Endothelial cell of umbilical vein (primary cell): ENCODE data around the gene PDE4B. TPM values are rescaled to one million over a fixed set of nuclear protein-coding genes. Genes with fewer than 3 reads are reported as not detected.

Experiments
- BruUV-seq: library from RNA; stranded (reverse); fragments of 400-500 nt; replicated peaks from 2 replicates; lab custom pipeline; 2021; lab: Mats Ljungman, UMichigan
- CTCF ChIA-PET: fragments of 300-600, 350-600 bp; sonication (Branson Sonifier 250); formaldehyde crosslinking; loops from one replicate; lab custom pipeline; 2021; ENCODE audit warnings: antibody characterized with exemption, inconsistent platforms; lab: Charles Lee
- POLR2A ChIA-PET: fragments of 300-600, 350-600 bp; sonication (Branson Sonifier 250); formaldehyde crosslinking; loops from one replicate; lab custom pipeline; 2021; ENCODE audit warnings: antibody characterized with exemption, inconsistent platforms; lab: Charles Lee
- DNase-seq: peaks from one replicate; pipeline ENCODE4 v3.0.0-alpha.2; 2011; ENCODE audit warnings: low read depth, low spot score
- FAIRE-seq: peaks from 2 replicates; lab custom pipeline; 2011; peaks lifted over from hg19 to GRCh38; lab: Jason Lieb, UNC
- H2AFZ ChIP-seq: 2 replicates; pipeline ENCODE4 v1.6.0; 2012; ENCODE audit warnings: low read depth, low read length, control low read depth, inconsistent platforms
- H3K27ac ChIP-seq: 2 replicates; pipeline ENCODE4 v1.5.1; 2011; ENCODE audit warnings: low read depth, mild to moderate bottlenecking, control low read depth, low read length, moderate library complexity; ENCODE audit not compliant: insufficient read depth
- H3K27me3 ChIP-seq, 2 experiments: 2 replicates each; pipeline versions ENCODE4 v1.6.0 to v1.6.1; 2011; ENCODE audit warnings: low read length in 2 of 2, mixed read lengths in 1 of 2; ENCODE audit not compliant: control insufficient read depth in 2 of 2, insufficient read depth in 2 of 2
- H3K36me3 ChIP-seq, 2 experiments: 2 replicates in 1 of 2; 3 replicates in 1 of 2; pipeline ENCODE4 v1.5.1; 2011; ENCODE audit warnings: low read length in 2 of 2, mild to moderate bottlenecking in 1 of 2, moderate library complexity in 1 of 2; ENCODE audit not compliant: control insufficient read depth in 2 of 2, insufficient read depth in 2 of 2; ENCODE audit errors: extremely low read depth in 1 of 2
- H3K4me1 ChIP-seq: 3 replicates; pipeline ENCODE4 v1.5.1; 2011; ENCODE audit warnings: mild to moderate bottlenecking, low read length; ENCODE audit not compliant: control insufficient read depth, insufficient read depth; ENCODE audit errors: extremely low read depth
- H3K4me2 ChIP-seq: 2 replicates; pipeline ENCODE4 v1.6.1; 2011; ENCODE audit warnings: low read length, control low read depth, mixed read lengths; ENCODE audit not compliant: insufficient read depth
- H3K4me3 ChIP-seq, 3 experiments: fragments of 200-600 bp in 1 of 3; sonication (generic), shearing (Covaris generic) in 1 of 3; replicated peaks in 1 of 3; 2 replicates each; pipeline ENCODE4 v1.5.1; 2011 to 2016; ENCODE audit warnings: control low read depth in 3 of 3, low read length in 3 of 3, mild to moderate bottlenecking in 2 of 3, inconsistent platforms in 1 of 3, low read depth in 1 of 3, moderate library complexity in 1 of 3; ENCODE audit not compliant: insufficient read depth in 1 of 3
- H3K79me2 ChIP-seq: 2 replicates; pipeline ENCODE4 v1.6.0; 2012; ENCODE audit warnings: low read length, inconsistent platforms; ENCODE audit not compliant: control insufficient read depth, insufficient read depth
- H3K9ac ChIP-seq: replicated peaks from 2 replicates; pipeline ENCODE3; 2011; ENCODE audit warnings: low read length, control low read depth; ENCODE audit not compliant: insufficient read depth; ENCODE audit errors: extremely low read depth
- H3K9me1 ChIP-seq: replicated peaks from 3 replicates; pipeline ENCODE4 v1.6.0; 2011; ENCODE audit warnings: mild to moderate bottlenecking, low read length; ENCODE audit not compliant: control insufficient read depth, insufficient read depth; ENCODE audit errors: extremely low read depth
- H3K9me3 ChIP-seq: replicated peaks from 2 replicates; pipeline ENCODE4 v1.5.1; 2012; ENCODE audit warnings: low read length, inconsistent platforms; ENCODE audit not compliant: control insufficient read depth, insufficient read depth
- H4K20me1 ChIP-seq: replicated peaks from 2 replicates; pipeline ENCODE3; 2011; ENCODE audit warnings: mild to moderate bottlenecking, low read length; ENCODE audit not compliant: control insufficient read depth, insufficient read depth; ENCODE audit errors: extremely low read depth
- EZH2 ChIP-seq: IDR thresholded peaks from 2 replicates; pipeline ENCODE4 v1.6.1; 2012; ENCODE audit warnings: borderline replicate concordance, low read depth, mild to moderate bottlenecking, moderate library complexity, low read length, inconsistent platforms; ENCODE audit not compliant: severe bottlenecking
- FOS ChIP-seq: IDR thresholded peaks from 2 replicates; pipeline ENCODE4 v1.6.1; 2011; ENCODE audit warnings: mild to moderate bottlenecking, low read length, moderate library complexity, borderline replicate concordance; ENCODE audit not compliant: insufficient read depth
- GATA2 ChIP-seq: IDR thresholded peaks from 2 replicates; pipeline ENCODE4 v1.7.0; 2011; ENCODE audit warnings: low read depth, mild to moderate bottlenecking, moderate library complexity, mixed read lengths, low read length; ENCODE audit not compliant: insufficient read length, insufficient read depth
- JUN ChIP-seq: IDR thresholded peaks from 2 replicates; pipeline ENCODE4 v1.6.1; 2011; ENCODE audit warnings: borderline replicate concordance, low read depth; ENCODE audit not compliant: insufficient read length, insufficient read depth
- MYC ChIP-seq: IDR thresholded peaks from one replicate; pipeline ENCODE4 v1.6.1; 2011; ENCODE audit warnings: mild to moderate bottlenecking, low read depth, low read length
- POLR2A ChIP-seq: IDR thresholded peaks from 2 replicates; pipeline ENCODE4 v1.6.1; 2012; ENCODE audit warnings: low read depth, mild to moderate bottlenecking, control low read depth, low read length
- POLR2AphosphoS5 ChIP-seq: IDR thresholded peaks from 2 replicates; pipeline ENCODE4 v1.6.1; 2012; ENCODE audit warnings: low read depth, mild to moderate bottlenecking, control low read depth, low read length, moderate library complexity; ENCODE audit not compliant: insufficient read depth
- dilution Hi-C: fragments of 300-500 bp; cut with MboI; formaldehyde crosslinking; loops from one replicate; pipeline ENCODE4 v1.15.0; 2019; ENCODE audit warnings: low sequenced_read_pairs; ENCODE audit not compliant: extremely low pct_ligation_motif_present
- intact Hi-C: fragments of 100-400 bp; cut with micrococcal nuclease; formaldehyde crosslinking; loops from one replicate; pipeline ENCODE4 v1.10.0; 2022
- polyA plus RNA-seq, 4 experiments: library from polyadenylated mRNA; depleted of rRNA in 3 of 4; stranded (reverse) in 3 of 4; unstranded in 1 of 4; fragments of >200 nt; gene quantifications; 2 replicates each; pipeline versions ENCODE4 v1.2.1 to v1.2.3, GENCODE V29; 2011 to 2012; ENCODE audit warnings: missing spikeins in 1 of 4
- total RNA-seq: library from RNA; stranded (reverse); gene quantifications from 2 replicates; pipeline ENCODE4 v1.2.3, GENCODE V29; 2021
- TF ChIP-seq, protein P1 (sequence below): IDR thresholded peaks from 2 replicates; pipeline ENCODE4 v1.6.1; 2011; ENCODE audit not compliant: insufficient read depth, insufficient read length
- TF ChIP-seq, protein P2 (sequence below), 2 donors: IDR thresholded peaks; 1 replicate in 1 of 2; 2 replicates in 1 of 2; pipeline ENCODE4 v1.5.1; 2011; ENCODE audit warnings: low read length in 2 of 2, mild to moderate bottlenecking in 2 of 2, moderate library complexity in 2 of 2, control low read depth in 1 of 2, inconsistent platforms in 1 of 2, low read depth in 1 of 2; ENCODE audit not compliant: insufficient read depth in 1 of 2; ENCODE audit errors: extremely low read depth in 1 of 2

PDE4B gene
- total and polyA plus RNA-seq, 2 donors (not counting 3 experiments of a cell fraction or from before 2014, with no cell fraction given): 63.5 to 69.8 TPM

DNA sequence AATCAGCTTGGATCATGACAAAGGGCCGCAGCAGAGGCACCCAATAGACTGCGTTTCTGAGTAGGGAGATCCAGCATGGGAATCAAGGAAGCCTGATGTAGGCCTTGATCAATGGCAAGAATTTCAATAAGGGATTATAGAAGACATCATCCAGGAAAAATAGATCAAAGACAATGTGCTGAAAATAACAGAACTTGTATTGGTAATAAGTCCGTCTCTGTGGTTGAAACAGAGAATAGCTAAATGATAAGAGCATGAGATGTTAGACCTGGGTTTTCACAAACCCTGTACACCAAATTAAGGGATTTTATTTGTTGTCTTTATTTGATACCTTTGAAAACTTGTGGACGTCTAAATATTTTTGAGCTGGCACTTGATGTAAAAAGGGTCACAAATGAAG, 513.2 kb downstream of the PDE4B start:
- CTCF ChIA-PET: interaction anchor here (1.0 to 2.5 kb wide), 2 partner anchors 9 to 42 kb away, joined by 3 to 5 read pairs; no protein-coding TSS in a partner anchor
- no peaks in the 10 kb centered on the region for H3K79me2 ChIP-seq
- no TSS peak for BruUV-seq
- H3K36me3 ChIP-seq: no peaks in the 10 kb centered on the region
- peaks cover 12% of the 10 kb centered on the region for H3K4me1 ChIP-seq
- POLR2A ChIA-PET: no interaction called here
- no peak overlapping the region for H2AFZ ChIP-seq
- no peaks in the 10 kb centered on the region for H4K20me1 ChIP-seq
- intact Hi-C loops: no loop called here
- no peak overlapping the region for H3K4me3 ChIP-seq
- H3K9ac ChIP-seq: no peak overlapping the region
- H3K27ac ChIP-seq: no peak overlapping the region
- FAIRE-seq (no peak), DNase-seq (no peak)
- no peak overlapping the region for H3K4me2 ChIP-seq
- no peaks in the 10 kb centered on the region for H3K9me3 ChIP-seq
- no peaks in the 10 kb centered on the region for H3K27me3 ChIP-seq
- no peaks in the 10 kb centered on the region for H3K9me1 ChIP-seq
- dilution Hi-C loops: no loop called here
- TF ChIP-seq, protein P1, sequence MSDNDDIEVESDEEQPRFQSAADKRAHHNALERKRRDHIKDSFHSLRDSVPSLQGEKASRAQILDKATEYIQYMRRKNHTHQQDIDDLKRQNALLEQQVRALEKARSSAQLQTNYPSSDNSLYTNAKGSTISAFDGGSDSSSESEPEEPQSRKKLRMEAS: no peak
- no peak for TF ChIP-seq POLR2A
- TF ChIP-seq MYC: no peak
- TF ChIP-seq POLR2AphosphoS5: no peak
- no peak for TF ChIP-seq GATA2
- no peak for TF ChIP-seq EZH2
- no peak for TF ChIP-seq FOS
- TF ChIP-seq JUN: no peak
- TF ChIP-seq, protein P2, sequence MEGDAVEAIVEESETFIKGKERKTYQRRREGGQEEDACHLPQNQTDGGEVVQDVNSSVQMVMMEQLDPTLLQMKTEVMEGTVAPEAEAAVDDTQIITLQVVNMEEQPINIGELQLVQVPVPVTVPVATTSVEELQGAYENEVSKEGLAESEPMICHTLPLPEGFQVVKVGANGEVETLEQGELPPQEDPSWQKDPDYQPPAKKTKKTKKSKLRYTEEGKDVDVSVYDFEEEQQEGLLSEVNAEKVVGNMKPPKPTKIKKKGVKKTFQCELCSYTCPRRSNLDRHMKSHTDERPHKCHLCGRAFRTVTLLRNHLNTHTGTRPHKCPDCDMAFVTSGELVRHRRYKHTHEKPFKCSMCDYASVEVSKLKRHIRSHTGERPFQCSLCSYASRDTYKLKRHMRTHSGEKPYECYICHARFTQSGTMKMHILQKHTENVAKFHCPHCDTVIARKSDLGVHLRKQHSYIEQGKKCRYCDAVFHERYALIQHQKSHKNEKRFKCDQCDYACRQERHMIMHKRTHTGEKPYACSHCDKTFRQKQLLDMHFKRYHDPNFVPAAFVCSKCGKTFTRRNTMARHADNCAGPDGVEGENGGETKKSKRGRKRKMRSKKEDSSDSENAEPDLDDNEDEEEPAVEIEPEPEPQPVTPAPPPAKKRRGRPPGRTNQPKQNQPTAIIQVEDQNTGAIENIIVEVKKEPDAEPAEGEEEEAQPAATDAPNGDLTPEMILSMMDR (IDR thresholded peaks at IDR 0.05; ENCODE audit: extremely low read depth in 1 of 2, insufficient read depth in 1 of 2, low read depth in 1 of 2, low read length in 2 of 2): no peak
